Ascending aorta (tissue), 2 donors: Measurements from ENCODE around the gene SUSD6. TPM values are rescaled to one million over a fixed set of nuclear protein-coding genes. Genes with fewer than 3 reads are reported as not detected.

Experiments used
- DNase-seq, 2 donors: peaks; one replicate each; pipeline ENCODE4 v3.0.0-alpha.2; 2019; ENCODE audit warnings: low spot score in 2 of 2
- H3K27ac ChIP-seq, 2 donors: fragments of 200-600 bp; sonication (generic); one replicate each; pipeline ENCODE4 v1.5.1; 2016 to 2017; ENCODE audit warnings: mild to moderate bottlenecking in 1 of 2
- H3K27me3 ChIP-seq: fragments of 200-600 bp; sonication (generic); one replicate; pipeline ENCODE4 v1.5.1; 2017
- H3K36me3 ChIP-seq, 2 donors: fragments of 200-600 bp; sonication (generic); one replicate each; pipeline ENCODE4 v1.5.1; 2016
- H3K4me1 ChIP-seq, 2 donors: fragments of 200-600 bp; sonication (generic); one replicate each; pipeline ENCODE4 v1.5.1; 2016 to 2017; ENCODE audit warnings: mild to moderate bottlenecking in 1 of 2
- H3K4me3 ChIP-seq, 2 donors: fragments of 200-600 bp; sonication (generic); one replicate each; pipeline ENCODE4 v1.5.1; 2016 to 2017; ENCODE audit warnings: mild to moderate bottlenecking in 1 of 2
- H3K9me3 ChIP-seq, 2 donors: fragments of 200-600 bp; sonication (generic); one replicate each; pipeline ENCODE4 v1.5.1; 2016
- CTCF ChIP-seq, 3 experiments: fragments of 200-600 bp in 2 of 3; fragments of 450-650 bp in 1 of 3; sonication (generic) in 2 of 3; IDR thresholded peaks; one replicate each; pipeline ENCODE4 v1.5.1; 2016 to 2019; ENCODE audit warnings: antibody characterized with exemption in 3 of 3, mild to moderate bottlenecking in 1 of 3, moderate library complexity in 1 of 3
- intact Hi-C: fragments of 100-400 bp; cut with DNase I; formaldehyde crosslinking; loops from one replicate; pipeline ENCODE4 v1.15.1; 2023
- total RNA-seq: library from RNA; depleted of rRNA; stranded (reverse); fragments of >200 nt; gene quantifications from one replicate; pipeline ENCODE4 v1.1.0, GENCODE V29; 2016

Gene SUSD6
- total RNA-seq, 1 donor from 2014 or later = 23.3 TPM

- Histone ChIP-seq H3K4me3 (no peak overlapping the region), H3K27me3 (no peaks in the 10 kb centered on the region), H3K36me3 (no peaks in the 10 kb centered on the region), H3K27ac (no peak overlapping the region), H3K9me3 (no peaks in the 10 kb centered on the region), H3K4me1 (peaks cover 16 to 58% of the 10 kb centered on the region in 2 donors)
- no peak for DNase-seq
- TF ChIP-seq CTCF (IDR thresholded peaks at IDR 0.05) = no peak
- intact Hi-C loops = no loop called here
These were observed 20.8 kb downstream of the SUSD6 start for GRCh38 chr14:69632164-69632563.

- H3K4me1 ChIP-seq = peaks cover 18 to 63% of the 10 kb centered on the region in 2 donors
- no peaks in the 10 kb centered on the region for H3K9me3 ChIP-seq
- H3K27me3 ChIP-seq = no peaks in the 10 kb centered on the region
- no peak for TF ChIP-seq CTCF (IDR thresholded peaks at IDR 0.05)
- DNase-seq = no peak
- no peaks in the 10 kb centered on the region for H3K36me3 ChIP-seq
- intact Hi-C loops = no loop called here
- peak overlapping the region in 1 of 2 donors; percentile 47 for H3K27ac ChIP-seq
- H3K4me3 ChIP-seq = no peak overlapping the region
These were observed 21.3 kb downstream of the SUSD6 start for GRCh38 chr14:69632593-69633151.

- intact Hi-C loops = no loop called here
- Histone ChIP-seq H3K4me1 (peaks cover 22 to 69% of the 10 kb centered on the region in 2 donors), H3K9me3 (no peaks in the 10 kb centered on the region), H3K4me3 (no peak overlapping the region), H3K36me3 (no peaks in the 10 kb centered on the region), H3K27me3 (no peaks in the 10 kb centered on the region), H3K27ac (peak overlapping the region in 1 of 2 donors; percentile 47)
- DNase-seq = no peak
- TF ChIP-seq CTCF (IDR thresholded peaks at IDR 0.05) = no peak
These were observed 21.8 kb downstream of the SUSD6 start for GRCh38 chr14:69633238-69633637.

- no peak for TF ChIP-seq CTCF (IDR thresholded peaks at IDR 0.05)
- intact Hi-C loops = no loop called here
- DNase-seq = no peak
- Histone ChIP-seq H3K27me3 (no peaks in the 10 kb centered on the region), H3K9me3 (no peaks in the 10 kb centered on the region), H3K4me3 (no peak overlapping the region), H3K4me1 (peaks cover 29 to 75% of the 10 kb centered on the region in 2 donors), H3K36me3 (no peaks in the 10 kb centered on the region), H3K27ac (peak overlapping the region; percentile 81 to 87)
These were observed 24.7 kb downstream of the SUSD6 start for GRCh38 chr14:69635981-69636639.

GRCh38 chr14:69636718-69637480 is 25.5 kb downstream of the SUSD6 start:
- intact Hi-C loops = no loop called here
- TF ChIP-seq CTCF (IDR thresholded peaks at IDR 0.05) = no peak
- H3K4me3 ChIP-seq = no peak overlapping the region
- no peaks in the 10 kb centered on the region for H3K27me3 ChIP-seq
- H3K36me3 ChIP-seq = no peaks in the 10 kb centered on the region
- no peaks in the 10 kb centered on the region for H3K9me3 ChIP-seq
- H3K27ac ChIP-seq = peak overlapping the region; percentile 81 to 87
- H3K4me1 ChIP-seq = peaks cover 25 to 70% of the 10 kb centered on the region in 2 donors
- no peak for DNase-seq
